ENCODE data around the gene SPATA32. TPM values are rescaled to one million over a fixed set of nuclear protein-coding genes. Genes with fewer than 3 reads are reported as not detected.

SPATA32 gene
- total and polyA plus RNA-seq, 2 experiments from 2014 or later: not detected

- H3K4me2 ChIP-seq: no peak overlapping the region
- H3K79me2 ChIP-seq (replicated peaks; ENCODE audit: insufficient read depth): no peaks in the 10 kb centered on the region
- ATAC-seq (no peak), DNase-seq (ENCODE audit: low spot score) (no peak)
- H3K4me3 Mint-ChIP-seq: no peak overlapping the region
- no peaks in the 10 kb centered on the region; the same call in 1 of the 2 replicates for H4K20me1 ChIP-seq (replicated peaks; ENCODE audit: insufficient read depth)
- H3K27ac ChIP-seq (ENCODE audit: low read depth): no peak overlapping the region
- peaks cover 9% of the 10 kb centered on the region; the same call in 1 of the 2 replicates for H3K4me1 ChIP-seq (ENCODE audit: insufficient read depth)
- peaks cover 10% of the 10 kb centered on the region for H3K4me1 Mint-ChIP-seq
- H3K27me3 ChIP-seq (ENCODE audit: insufficient read depth): peaks cover 11% of the 10 kb centered on the region
- H3K27ac Mint-ChIP-seq: no peak overlapping the region
- H2AFZ ChIP-seq: no peak overlapping the region
- H3K27me3 Mint-ChIP-seq (ENCODE audit: insufficient read depth, low read depth, poor library complexity): peaks cover 14% of the 10 kb centered on the region
- H3K4me3 ChIP-seq: no peak overlapping the region
- H3F3A ChIP-seq (replicated peaks; ENCODE audit: low read depth): peaks cover 3% of the 10 kb centered on the region; the same call in 1 of the 2 replicates
- H3K36me3 ChIP-seq (ENCODE audit: insufficient read depth): no peaks in the 10 kb centered on the region
- TF ChIP-seq NANOG (IDR thresholded peaks at IDR 0.05; ENCODE audit: borderline replicate concordance) (no peak), EZH2 (IDR thresholded peaks at IDR 0.05; ENCODE audit: low read depth, unreplicated experiment) (no peak), ZNF462 (CRISPR knock-in tag; IDR thresholded peaks at IDR 0.05) (no peak), REST (IDR thresholded peaks at IDR 0.05; ENCODE audit: unreplicated experiment) (no peak), ZNF331 (CRISPR knock-in tag; IDR thresholded peaks at IDR 0.05; ENCODE audit: low read depth) (no peak), CREB1 (CRISPR knock-in tag; IDR thresholded peaks at IDR 0.05; ENCODE audit: low read depth) (no peak), ETS1 (IDR thresholded peaks at IDR 0.05) (no peak), JUNB (IDR thresholded peaks at IDR 0.05; ENCODE audit: unreplicated experiment) (no peak), STAT1 (IDR thresholded peaks at IDR 0.05; ENCODE audit: unreplicated experiment) (no peak), EZH2phosphoT487 (IDR thresholded peaks at IDR 0.05; ENCODE audit: unreplicated experiment) (no peak), ZNF114 (CRISPR knock-in tag; IDR thresholded peaks at IDR 0.05) (no peak), CTCF (conservative IDR thresholded peaks at IDR 0.05; ENCODE audit: low read depth in 2 of 2) (no peak), POLR2AphosphoS5 (IDR thresholded peaks at IDR 0.05; ENCODE audit: low read depth) (no peak)
- no peaks in the 10 kb centered on the region for H3K9me3 Mint-ChIP-seq
- no peaks in the 10 kb centered on the region for H3K9me2 ChIP-seq (ENCODE audit: insufficient read depth)
- peaks cover 28% of the 10 kb centered on the region for H3K36me3 Mint-ChIP-seq (ENCODE audit: low read depth)
Observed at GRCh38 chr17:45264988-45265387, 3.1 kb upstream of the SPATA32 start.
